ENCODE data around the gene NUP93.
"Not testable (repeated sequence)": the region's sequence is repeated elsewhere in the genome, so short reads cannot be mapped to it uniquely, and the experiment has no call there.

NUP93 gene

DNA sequence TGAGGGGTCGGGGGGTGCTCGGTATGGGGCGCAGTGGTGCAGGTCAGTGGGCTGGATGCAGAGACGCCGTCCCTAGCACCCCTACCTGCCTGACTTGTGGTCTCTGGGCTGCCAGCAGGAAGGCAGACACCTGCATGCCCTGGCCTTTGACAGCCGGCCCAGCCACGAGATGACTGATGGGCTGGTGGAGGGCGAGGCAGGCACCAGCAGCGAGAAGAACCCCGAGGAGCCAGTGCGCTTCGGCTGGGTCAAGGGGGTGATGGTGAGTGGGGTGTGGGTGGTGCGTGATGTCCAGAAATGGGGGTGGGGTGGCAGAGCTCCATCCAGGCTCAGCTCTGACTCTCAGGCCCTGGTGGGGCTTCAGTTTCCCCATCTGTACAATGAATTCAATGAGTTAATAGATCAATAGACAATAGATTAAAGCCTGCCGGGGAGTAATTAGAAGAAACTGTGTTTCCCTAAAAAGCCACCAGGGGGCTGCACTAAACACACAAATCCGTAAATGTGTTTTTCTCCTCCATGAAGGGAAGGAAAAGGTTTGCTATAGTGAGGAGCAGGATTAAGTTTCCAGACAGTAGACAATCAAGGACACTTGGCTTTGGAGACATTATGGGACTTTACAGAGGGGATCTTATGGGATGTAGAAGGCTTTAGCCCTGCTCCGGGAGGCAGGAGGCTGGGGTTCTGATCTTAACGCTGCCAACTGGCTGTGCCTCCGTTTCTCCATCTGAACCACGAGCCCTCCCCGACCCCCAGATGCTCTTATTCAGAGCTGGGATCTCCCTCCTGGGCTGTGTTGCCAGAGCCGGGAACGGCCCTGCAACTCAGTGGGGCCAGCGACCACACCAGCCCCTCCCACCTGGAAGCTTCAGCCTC lies 137.3 kb downstream of the NUP93 start:
- Histone ChIP-seq H2AFZ (ENCODE audit: low read depth, low read length, severe bottlenecking) (no peak overlapping the region), H3K27me3 (ENCODE audit: low read length) (no peaks in the 10 kb centered on the region), H3K4me2 (ENCODE audit: low read depth, low read length, poor library complexity, severe bottlenecking) (no peak overlapping the region), H3K4me3 (ENCODE audit: insufficient read depth, low read length, poor library complexity, severe bottlenecking) (no peak overlapping the region), H3K79me2 (ENCODE audit: insufficient read depth, low read length) (no peaks in the 10 kb centered on the region), H3K9ac (ENCODE audit: low read length) (no peak overlapping the region), H3K27ac (ENCODE audit: low read depth, low read length) (no peak overlapping the region), H3F3A (ENCODE audit: insufficient read depth) (no peaks in the 10 kb centered on the region), H3K9me3 (ENCODE audit: insufficient read depth, low read length) (no peaks in the 10 kb centered on the region), H4K20me1 (ENCODE audit: low read depth, low read length) (no peaks in the 10 kb centered on the region), H3K36me3 (ENCODE audit: low read length) (no peaks in the 10 kb centered on the region), H3K9me2 (replicated peaks; ENCODE audit: insufficient read depth, low read length) (no peaks in the 10 kb centered on the region)
- TF ChIP-seq CTCF (IDR thresholded peaks at IDR 0.05; ENCODE audit: insufficient read depth, low read length, poor library complexity, severe bottlenecking) = peak; percentile 85
- TF ChIP-seq EZH2phosphoT487 (conservative IDR thresholded peaks at IDR 0.05; ENCODE audit: low read length) = no peak

- Histone ChIP-seq H3K4me3 (ENCODE audit: insufficient read depth, low read length, poor library complexity, severe bottlenecking) (no peak overlapping the region), H3K27ac (ENCODE audit: low read depth, low read length) (no peak overlapping the region), H3K27me3 (ENCODE audit: low read length) (no peaks in the 10 kb centered on the region), H4K20me1 (ENCODE audit: low read depth, low read length) (no peaks in the 10 kb centered on the region), H3K9me2 (replicated peaks; ENCODE audit: insufficient read depth, low read length) (no peaks in the 10 kb centered on the region), H3F3A (ENCODE audit: insufficient read depth) (no peaks in the 10 kb centered on the region), H3K36me3 (ENCODE audit: low read length) (no peaks in the 10 kb centered on the region), H3K4me2 (ENCODE audit: low read depth, low read length, poor library complexity, severe bottlenecking) (no peak overlapping the region), H2AFZ (ENCODE audit: low read depth, low read length, severe bottlenecking) (no peak overlapping the region), H3K9me3 (ENCODE audit: insufficient read depth, low read length) (no peaks in the 10 kb centered on the region), H3K79me2 (ENCODE audit: insufficient read depth, low read length) (no peaks in the 10 kb centered on the region), H3K9ac (ENCODE audit: low read length) (no peak overlapping the region)
- TF ChIP-seq EZH2phosphoT487 (conservative IDR thresholded peaks at IDR 0.05; ENCODE audit: low read length) (no peak), CTCF (IDR thresholded peaks at IDR 0.05; ENCODE audit: insufficient read depth, low read length, poor library complexity, severe bottlenecking) (no peak)
Observed at GRCh38 chr16:56868175-56868574, 138.2 kb downstream of the NUP93 start.

- not testable (repeated sequence) for H3K4me2 ChIP-seq (ENCODE audit: low read depth, low read length, poor library complexity, severe bottlenecking); H3K9me2 ChIP-seq (replicated peaks; ENCODE audit: insufficient read depth, low read length); H3K27ac ChIP-seq (ENCODE audit: low read depth, low read length); H3F3A ChIP-seq (ENCODE audit: insufficient read depth); H3K9me3 ChIP-seq (ENCODE audit: insufficient read depth, low read length); H2AFZ ChIP-seq (ENCODE audit: low read depth, low read length, severe bottlenecking); H3K79me2 ChIP-seq (ENCODE audit: insufficient read depth, low read length); H4K20me1 ChIP-seq (ENCODE audit: low read depth, low read length); H3K36me3 ChIP-seq (ENCODE audit: low read length); H3K9ac ChIP-seq (ENCODE audit: low read length); H3K27me3 ChIP-seq (ENCODE audit: low read length); H3K4me3 ChIP-seq (ENCODE audit: insufficient read depth, low read length, poor library complexity, severe bottlenecking)
Observed at GRCh38 chr16:56868766-56869165, 138.8 kb downstream of the NUP93 start.

GRCh38 chr16:56869513-56870275 lies 139.8 kb downstream of the NUP93 start:
- H3K4me3 ChIP-seq (ENCODE audit: insufficient read depth, low read length, poor library complexity, severe bottlenecking) = no peak overlapping the region
- no peaks in the 10 kb centered on the region for H3K9me3 ChIP-seq (ENCODE audit: insufficient read depth, low read length)
- TF ChIP-seq CTCF (IDR thresholded peaks at IDR 0.05; ENCODE audit: insufficient read depth, low read length, poor library complexity, severe bottlenecking) = no peak
- TF ChIP-seq EZH2phosphoT487 (conservative IDR thresholded peaks at IDR 0.05; ENCODE audit: low read length) = no peak
- no peaks in the 10 kb centered on the region for H3F3A ChIP-seq (ENCODE audit: insufficient read depth)
- H3K27ac ChIP-seq (ENCODE audit: low read depth, low read length) = no peak overlapping the region
- no peak overlapping the region for H2AFZ ChIP-seq (ENCODE audit: low read depth, low read length, severe bottlenecking)
- no peak overlapping the region for H3K9ac ChIP-seq (ENCODE audit: low read length)
- H3K4me2 ChIP-seq (ENCODE audit: low read depth, low read length, poor library complexity, severe bottlenecking) = no peak overlapping the region
- no peaks in the 10 kb centered on the region for H3K79me2 ChIP-seq (ENCODE audit: insufficient read depth, low read length)
- no peaks in the 10 kb centered on the region for H3K27me3 ChIP-seq (ENCODE audit: low read length)
- no peaks in the 10 kb centered on the region for H3K36me3 ChIP-seq (ENCODE audit: low read length)
- H3K9me2 ChIP-seq (replicated peaks; ENCODE audit: insufficient read depth, low read length) = no peaks in the 10 kb centered on the region
- H4K20me1 ChIP-seq (ENCODE audit: low read depth, low read length) = no peaks in the 10 kb centered on the region

Data from SU-DHL-6 (cell line).